ENCODE measurements around the gene NDUFAF8.

GRCh38 chr17:81206657-81207056 lies 32.5 kb upstream of the NDUFAF8 start:
- TF ChIP-seq SP2 (tag by site-specific recombination; IDR thresholded peaks at IDR 0.05) (no peak), ATF2 (tag by site-specific recombination; IDR thresholded peaks at IDR 0.05; ENCODE audit: low read depth) (no peak), ZNF214 (tag by site-specific recombination; IDR thresholded peaks at IDR 0.05; ENCODE audit: borderline replicate concordance) (no peak), ZFP69B (tag by site-specific recombination; IDR thresholded peaks at IDR 0.05) (no peak), ZNF639 (tag by site-specific recombination; IDR thresholded peaks at IDR 0.05) (no peak), ZFP37 (tag by site-specific recombination; IDR thresholded peaks at IDR 0.05) (no peak), ZNF433 (tag by site-specific recombination; IDR thresholded peaks at IDR 0.05; ENCODE audit: low read depth) (no peak), KLF10 (tag by site-specific recombination; IDR thresholded peaks at IDR 0.05) (no peak), YY1 (tag by site-specific recombination; IDR thresholded peaks at IDR 0.05) (no peak)
- TF ChIP-seq, protein P1, sequence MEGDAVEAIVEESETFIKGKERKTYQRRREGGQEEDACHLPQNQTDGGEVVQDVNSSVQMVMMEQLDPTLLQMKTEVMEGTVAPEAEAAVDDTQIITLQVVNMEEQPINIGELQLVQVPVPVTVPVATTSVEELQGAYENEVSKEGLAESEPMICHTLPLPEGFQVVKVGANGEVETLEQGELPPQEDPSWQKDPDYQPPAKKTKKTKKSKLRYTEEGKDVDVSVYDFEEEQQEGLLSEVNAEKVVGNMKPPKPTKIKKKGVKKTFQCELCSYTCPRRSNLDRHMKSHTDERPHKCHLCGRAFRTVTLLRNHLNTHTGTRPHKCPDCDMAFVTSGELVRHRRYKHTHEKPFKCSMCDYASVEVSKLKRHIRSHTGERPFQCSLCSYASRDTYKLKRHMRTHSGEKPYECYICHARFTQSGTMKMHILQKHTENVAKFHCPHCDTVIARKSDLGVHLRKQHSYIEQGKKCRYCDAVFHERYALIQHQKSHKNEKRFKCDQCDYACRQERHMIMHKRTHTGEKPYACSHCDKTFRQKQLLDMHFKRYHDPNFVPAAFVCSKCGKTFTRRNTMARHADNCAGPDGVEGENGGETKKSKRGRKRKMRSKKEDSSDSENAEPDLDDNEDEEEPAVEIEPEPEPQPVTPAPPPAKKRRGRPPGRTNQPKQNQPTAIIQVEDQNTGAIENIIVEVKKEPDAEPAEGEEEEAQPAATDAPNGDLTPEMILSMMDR (tag by site-specific recombination; IDR thresholded peaks at IDR 0.05) = no peak

Data from HEK293 (cell line).